HFF-Myc (cell line): Measurements from ENCODE around the gene TPBGL.

Source experiments
- DNase-seq: peaks from one replicate; pipeline ENCODE4 v3.0.0-alpha.2; 2011; ENCODE audit warnings: low read depth; ENCODE audit errors: extremely low read depth
- H3K4me3 ChIP-seq: replicated peaks from 2 replicates; pipeline ENCODE4 v1.5.1; 2011; ENCODE audit warnings: low read depth, mild to moderate bottlenecking, control low read depth, low read length
- TF ChIP-seq, protein P1 (sequence below): IDR thresholded peaks from 2 replicates; pipeline ENCODE4 v1.5.1; 2012; ENCODE audit warnings: mild to moderate bottlenecking, low read depth, low read length, control low read depth; ENCODE audit errors: missing control alignments

Gene TPBGL

GRCh38 chr11:75289511-75289760 is 48.9 kb downstream of the TPBGL start:
- no peak overlapping the region for H3K4me3 ChIP-seq
- TF ChIP-seq, protein P1, sequence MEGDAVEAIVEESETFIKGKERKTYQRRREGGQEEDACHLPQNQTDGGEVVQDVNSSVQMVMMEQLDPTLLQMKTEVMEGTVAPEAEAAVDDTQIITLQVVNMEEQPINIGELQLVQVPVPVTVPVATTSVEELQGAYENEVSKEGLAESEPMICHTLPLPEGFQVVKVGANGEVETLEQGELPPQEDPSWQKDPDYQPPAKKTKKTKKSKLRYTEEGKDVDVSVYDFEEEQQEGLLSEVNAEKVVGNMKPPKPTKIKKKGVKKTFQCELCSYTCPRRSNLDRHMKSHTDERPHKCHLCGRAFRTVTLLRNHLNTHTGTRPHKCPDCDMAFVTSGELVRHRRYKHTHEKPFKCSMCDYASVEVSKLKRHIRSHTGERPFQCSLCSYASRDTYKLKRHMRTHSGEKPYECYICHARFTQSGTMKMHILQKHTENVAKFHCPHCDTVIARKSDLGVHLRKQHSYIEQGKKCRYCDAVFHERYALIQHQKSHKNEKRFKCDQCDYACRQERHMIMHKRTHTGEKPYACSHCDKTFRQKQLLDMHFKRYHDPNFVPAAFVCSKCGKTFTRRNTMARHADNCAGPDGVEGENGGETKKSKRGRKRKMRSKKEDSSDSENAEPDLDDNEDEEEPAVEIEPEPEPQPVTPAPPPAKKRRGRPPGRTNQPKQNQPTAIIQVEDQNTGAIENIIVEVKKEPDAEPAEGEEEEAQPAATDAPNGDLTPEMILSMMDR = no peak
- DNase-seq = no peak

DNA sequence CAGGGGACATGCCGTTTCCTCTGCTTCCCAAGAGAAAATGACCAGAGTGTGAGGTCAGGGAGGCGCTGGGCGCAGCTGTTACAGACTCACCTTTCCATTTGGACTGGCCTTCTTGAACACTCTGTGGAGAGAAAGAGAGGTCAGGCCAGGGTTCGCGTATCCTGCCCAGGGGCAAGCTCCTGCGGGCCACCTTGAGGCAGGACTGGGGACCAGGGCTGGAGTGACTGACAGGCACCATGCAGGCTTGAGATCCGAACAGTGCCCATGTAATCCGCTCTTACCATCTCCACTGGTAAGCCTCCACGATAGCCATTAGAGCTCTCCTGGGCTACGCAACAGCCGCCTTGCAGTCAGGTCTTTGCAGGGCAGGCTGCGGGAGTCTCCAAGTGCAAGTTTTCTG is 49.3 kb downstream of the TPBGL start:
- TF ChIP-seq, protein P1 = no peak
- no peak for DNase-seq
- H3K4me3 ChIP-seq = no peak overlapping the region

DNA sequence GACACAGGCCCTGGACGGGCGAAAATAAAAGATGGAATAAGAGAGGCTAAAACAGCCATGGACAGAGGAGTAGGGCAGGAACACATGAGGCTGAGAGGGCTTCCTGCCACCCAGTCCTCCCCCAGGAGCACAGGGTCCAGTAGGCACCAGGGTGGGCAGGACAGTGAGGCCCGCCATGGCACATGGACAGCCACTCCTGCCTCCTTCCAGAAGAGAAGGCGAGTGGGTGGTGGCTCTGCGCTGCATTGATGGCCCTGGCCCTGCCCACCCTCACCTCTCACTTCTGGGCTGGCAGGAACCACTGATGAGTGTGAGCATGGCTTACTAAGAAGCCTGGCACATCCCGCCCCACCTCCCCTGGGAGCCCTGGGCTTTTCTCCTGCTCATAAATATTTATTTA is 51.2 kb downstream of the TPBGL start:
- no peak overlapping the region for H3K4me3 ChIP-seq
- TF ChIP-seq, protein P1 = no peak
- no peak for DNase-seq

DNA sequence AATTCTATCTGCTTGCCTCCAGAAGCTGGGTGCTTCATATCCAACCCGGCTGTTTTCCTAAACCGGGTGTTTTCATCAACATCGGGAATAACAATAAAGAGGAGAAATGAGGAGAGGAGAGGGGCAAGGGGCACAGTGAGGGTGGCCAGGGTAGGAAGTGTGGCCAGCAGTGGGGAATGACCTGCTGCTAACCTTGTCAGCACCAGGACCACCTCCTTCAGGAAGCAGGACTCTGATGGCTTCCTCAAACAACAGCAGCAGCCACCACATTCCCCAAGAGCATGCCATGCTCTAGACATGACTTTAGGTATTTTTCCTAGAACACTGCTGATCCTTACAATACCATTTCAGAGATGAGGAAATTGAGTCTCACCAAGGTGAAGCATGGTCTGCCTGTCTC is 52.4 kb downstream of the TPBGL start:
- no peak for DNase-seq
- TF ChIP-seq, protein P1 = no peak
- H3K4me3 ChIP-seq = no peak overlapping the region
